HG02623 (cell line): ENCODE results near the gene DSTN.

Experiments used
- ATAC-seq: cut with Tn5 transposase; IDR thresholded peaks from one replicate; pipeline ENCODE4 v1.9.1; 2021; ENCODE audit warnings: moderate library complexity; ENCODE audit not compliant: unreplicated experiment

Gene DSTN

DNA sequence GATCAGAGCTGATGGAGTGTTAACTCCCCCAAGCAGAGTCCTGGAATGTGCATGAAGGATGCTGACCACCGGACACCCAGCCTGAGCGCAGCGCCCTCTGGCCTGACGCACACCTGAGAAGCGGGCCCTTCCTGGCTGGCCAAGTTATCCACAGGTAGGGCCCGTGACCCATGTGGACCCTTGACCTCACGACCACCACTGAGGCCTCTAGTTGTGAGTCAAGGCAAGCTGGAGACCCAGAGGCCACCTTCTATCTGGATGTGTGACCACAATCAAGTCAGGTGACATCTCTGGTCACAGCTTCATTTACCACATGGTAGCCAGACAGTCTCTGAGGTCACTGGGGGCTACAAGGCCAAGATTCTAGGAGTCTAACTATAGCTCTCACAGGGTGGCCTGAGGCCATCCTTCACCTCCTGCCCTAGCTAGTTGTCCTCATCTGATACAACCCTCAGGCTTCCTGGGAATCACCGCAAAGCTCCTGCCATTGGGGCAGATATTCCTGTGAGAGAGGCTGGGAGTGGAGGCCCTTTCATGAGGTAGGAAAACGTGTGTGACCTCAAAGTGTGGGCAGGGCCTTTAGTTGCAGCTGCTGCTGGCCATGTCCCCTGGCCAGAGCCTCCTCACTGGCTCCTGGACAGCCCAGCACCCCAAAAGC is 53.1 kb downstream of the DSTN start:
- ATAC-seq: no peak

DNA sequence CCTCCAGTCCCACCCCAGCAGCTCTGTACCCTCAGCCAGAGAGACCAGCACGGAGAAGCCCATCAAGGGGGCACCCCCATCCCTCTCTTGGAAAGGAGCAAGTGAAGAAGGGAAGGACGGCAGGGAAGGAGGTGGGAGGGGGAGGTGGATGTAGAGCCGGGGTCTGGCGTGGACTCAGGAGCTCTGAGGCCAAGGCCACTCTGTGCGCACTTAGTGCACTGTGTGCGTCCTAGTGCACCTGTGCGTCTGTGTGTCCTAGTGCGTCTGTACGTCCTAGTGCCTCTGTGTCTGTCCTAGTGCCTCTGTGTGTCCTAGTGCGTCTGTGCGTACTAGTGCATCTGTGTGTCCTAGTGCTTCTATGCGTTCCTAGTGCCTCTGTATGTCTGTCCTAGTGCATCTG is 54.2 kb downstream of the DSTN start:
- ATAC-seq: no peak

DNA sequence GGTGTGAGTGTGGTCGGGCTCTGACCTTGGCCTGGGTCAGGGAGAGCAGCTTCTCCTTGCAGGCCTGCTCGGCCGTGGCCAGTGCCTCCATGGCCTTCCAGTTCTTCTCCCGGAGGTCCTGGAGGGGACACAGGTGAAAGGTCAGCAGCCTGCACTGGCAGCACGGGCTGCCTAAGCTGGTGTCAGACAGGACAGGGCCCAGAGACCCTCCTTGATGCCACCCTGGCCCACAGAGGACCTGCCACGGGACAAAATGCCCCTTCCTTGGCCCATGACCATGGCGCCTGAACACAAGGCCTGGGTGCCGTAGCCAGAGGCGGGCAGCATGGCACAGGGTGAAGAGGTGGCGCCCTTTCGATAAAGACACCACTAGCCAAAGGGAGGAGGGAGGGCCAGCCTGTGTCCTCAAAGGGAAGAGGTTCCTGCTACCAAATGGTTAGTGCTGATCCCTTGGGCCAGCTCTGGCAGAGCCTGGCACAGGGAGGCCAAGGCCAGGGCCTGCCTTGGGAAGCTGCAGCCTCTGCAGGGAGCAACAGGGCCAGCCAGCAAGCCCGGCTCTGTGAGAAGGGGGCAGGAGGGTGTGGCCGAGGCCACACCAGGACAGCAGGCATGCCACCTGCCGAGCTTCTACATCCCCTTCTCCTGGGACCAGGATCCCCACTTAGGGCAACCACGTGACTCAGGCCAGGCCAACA is 54.8 kb downstream of the DSTN start:
- ATAC-seq: no peak

DNA sequence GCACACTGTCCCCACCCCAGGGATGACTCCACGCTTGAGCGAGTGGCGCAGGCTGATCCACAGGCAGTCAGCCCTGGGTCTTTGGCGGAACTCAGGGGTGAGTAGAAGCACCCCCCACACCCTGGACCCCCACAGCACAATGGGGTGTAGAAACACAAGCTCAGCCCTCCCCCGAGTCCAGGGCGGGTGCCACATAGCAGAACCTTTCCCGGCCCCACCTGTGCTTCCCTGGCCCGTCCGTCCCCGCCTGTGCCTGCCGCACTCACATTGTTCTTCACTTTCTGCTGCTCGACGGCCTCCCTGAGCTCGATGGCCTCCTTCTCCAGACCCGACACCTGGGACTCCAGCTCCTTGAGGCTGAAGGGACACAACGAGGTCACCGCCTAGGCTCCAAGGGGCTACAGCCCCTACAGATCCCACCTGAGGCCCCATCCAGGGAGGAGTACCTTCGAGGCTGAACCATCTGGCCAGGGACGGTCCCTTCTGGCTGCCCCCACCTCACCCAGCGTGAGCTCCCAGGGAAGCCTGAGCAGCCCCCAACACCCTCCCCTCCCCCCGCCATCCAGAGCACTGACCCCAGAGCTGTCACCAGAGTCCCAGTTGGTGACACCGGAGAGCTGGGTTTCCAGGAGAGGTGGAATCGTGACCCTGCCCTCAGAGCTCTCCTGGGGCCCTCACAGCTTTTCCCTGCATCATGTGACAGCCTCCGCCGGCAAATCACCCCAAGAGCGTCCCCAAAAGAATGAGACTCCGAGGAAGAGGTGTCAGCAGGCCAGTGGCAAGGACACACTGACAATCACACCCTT is 55.6 kb downstream of the DSTN start:
- ATAC-seq: no peak

DNA sequence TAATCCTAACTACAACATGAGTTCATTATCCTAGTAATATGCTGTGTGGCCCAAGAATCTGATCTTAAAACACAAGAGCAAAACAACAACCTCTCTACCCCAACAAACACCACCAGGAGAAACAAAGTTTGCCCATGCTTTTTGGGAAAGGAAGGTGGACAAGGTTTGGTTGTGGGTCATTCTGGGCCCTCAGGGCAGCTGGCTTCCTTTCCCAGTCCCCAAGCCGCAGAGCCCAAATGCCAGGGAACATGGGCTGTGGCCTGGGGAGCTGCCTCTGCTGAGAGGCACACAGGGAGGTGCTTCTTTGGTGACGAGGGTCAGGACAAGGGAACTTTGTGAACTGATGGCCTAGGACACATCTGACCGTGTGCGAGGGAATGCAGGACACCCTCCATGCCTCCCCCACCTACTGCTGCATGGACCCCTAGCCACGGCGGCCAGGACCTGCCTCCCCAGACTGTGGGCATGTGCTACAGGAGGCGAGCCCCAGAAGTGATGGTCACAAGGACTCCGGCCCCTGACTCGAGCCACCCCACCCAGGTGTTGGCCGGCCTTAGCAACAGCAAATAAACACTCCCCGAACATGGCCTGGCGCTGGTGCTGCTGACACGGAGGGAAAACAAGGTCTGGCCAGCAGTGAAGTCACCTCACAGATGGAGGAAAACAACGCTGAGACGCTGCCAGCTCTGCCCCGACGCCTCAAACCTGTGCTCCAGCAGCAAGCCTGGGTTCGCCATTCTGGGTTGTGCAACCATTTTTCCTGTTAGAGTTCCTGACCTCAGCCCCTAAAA is 56.5 kb downstream of the DSTN start:
- no peak for ATAC-seq

DNA sequence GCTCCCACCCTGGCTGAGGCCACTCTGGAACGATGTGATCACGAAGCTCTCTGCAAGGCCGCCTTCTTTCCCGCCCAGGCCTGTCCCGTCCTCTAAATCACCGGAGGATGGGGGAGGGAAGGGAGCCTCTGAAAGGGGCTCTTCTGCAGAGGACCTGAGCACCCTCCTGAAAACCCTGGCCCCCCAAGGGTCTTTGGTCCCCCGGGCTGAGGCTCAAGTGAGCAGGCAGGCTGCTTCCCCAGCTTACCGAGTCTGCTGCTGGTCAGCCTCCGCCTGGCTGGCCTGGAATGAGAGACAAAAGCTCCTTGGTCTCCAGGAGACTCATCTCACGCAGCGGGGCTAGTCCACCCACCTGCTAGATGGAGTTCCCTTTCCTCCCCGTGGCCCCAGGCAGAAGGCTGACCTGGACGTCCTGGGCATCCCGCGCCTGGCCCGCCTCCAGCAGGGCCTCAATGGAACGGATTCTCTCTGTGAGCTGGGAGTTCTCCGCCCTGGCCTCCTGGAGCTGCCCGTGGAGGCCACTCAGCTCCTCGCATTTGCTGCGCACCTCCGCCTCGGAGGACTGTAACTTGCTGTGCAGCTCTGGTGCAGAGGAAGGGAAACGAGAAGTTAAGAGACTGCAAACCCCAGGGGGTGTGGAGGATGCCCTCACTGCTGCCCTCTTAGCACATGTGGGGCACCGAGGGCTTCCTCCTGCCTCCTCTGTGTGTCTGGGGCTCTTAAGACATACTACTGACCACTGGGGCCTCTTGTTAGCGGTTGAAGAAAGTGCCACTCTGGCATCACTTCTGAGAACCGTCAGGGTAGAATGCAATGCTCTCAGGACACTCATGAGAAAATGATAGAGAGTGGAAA is 57.5 kb downstream of the DSTN start:
- ATAC-seq: no peak

DNA sequence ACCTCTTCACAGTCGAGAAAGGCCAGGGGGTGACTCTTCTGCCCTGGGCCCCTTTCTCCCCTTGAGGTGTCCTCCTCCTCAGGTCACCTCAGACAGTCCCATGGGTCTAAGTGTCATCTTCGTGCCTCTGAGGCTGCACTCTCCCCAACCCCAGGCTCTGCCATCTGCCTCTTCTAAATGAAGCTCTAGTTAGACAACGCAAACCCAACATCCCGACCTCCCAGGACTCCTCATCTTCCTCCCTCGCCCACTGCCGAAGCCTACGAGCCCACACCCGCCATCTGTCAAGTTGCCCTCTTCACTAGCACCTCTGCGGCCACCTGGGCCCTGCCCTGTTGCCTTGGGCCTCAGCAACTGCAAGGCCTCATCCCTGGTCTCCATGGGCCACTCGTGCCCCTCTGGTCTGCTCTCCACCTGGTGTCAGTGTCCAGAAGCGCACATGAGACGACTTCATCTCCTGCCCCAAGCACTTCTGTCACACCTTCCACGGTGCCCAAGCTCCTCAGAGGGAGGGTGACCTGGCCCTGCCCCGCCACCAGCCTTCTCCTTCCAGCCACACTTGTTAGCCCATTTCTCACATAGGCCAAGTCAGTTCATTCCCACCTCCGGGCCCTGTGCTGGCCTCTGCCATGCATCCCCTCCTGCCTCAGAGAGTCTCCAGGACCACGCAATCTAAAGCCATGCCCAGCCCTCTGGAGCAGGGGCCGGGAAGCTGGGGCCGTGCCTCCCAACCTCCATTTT is 58.4 kb downstream of the DSTN start:
- no peak for ATAC-seq

DNA sequence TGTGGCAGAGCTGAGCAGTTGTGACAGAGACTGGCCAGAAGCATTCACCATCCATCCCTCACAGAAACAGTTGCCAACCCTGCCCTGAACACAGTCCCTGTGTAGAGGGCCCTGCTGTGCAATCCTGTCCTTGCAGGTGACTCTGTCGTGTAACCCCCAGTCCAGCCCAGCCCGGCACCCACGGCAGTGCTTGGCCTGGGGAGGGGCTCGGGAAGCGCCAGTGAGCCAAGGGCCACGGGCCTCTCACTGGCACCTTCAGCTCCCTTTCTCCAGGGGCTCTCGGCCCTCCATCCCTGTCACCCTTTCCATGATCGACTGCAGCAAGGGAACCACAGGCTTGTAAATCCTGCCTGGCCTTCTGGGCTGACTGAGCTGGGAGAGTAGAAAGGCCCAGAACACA is 59.1 kb downstream of the DSTN start:
- no peak for ATAC-seq

DNA sequence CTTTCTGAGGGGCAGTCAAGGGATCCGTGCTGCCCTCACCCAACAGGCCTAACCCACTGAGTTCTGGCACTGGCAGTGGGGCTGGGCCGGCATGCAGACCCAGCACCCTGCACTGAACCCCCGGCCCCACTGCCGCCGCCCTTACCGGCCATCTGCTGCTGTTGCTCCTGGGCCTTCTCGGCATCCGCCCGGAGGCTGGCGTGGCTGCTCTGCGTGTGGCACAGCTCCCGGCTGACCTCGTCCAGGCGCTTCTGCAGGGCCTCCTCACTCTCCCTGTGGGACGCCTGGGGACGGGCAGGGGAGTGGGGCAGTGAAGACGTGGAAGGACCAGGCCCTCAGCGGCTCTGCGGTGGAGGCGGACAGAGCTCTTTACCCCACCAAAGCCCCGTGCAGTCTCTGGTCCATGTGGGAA is 59.8 kb downstream of the DSTN start:
- no peak for ATAC-seq

DNA sequence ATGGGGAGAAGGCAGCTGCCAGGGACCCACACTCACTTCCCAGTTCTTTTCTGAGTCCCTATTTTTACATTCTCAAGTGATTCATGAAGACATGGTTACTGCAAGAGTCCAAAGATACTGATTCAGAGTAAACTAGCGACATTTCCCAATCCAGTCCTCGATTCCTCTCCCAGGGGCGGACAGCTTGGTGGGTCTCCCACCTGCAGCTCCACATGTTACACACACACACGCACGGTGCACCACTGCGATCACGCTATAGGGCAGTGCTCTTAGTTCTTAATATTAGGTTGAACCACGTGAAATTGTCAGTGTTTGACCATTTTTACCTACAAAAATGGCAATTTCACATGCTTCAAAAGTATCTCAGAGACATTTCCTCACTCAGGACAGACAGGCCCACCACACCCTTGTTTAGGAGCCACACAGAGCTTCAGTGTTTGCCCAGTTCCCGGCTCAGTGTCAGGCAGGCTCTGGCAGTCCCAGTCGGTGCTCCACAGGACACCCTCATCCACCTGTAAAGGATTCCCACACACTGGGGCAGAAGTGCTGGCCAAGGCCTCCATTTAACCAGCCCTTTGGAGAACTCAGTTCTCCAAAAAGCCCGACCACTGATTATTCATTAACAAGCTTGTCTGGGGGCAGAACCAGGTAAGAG is 60.4 kb downstream of the DSTN start:
- ATAC-seq: no peak

DNA sequence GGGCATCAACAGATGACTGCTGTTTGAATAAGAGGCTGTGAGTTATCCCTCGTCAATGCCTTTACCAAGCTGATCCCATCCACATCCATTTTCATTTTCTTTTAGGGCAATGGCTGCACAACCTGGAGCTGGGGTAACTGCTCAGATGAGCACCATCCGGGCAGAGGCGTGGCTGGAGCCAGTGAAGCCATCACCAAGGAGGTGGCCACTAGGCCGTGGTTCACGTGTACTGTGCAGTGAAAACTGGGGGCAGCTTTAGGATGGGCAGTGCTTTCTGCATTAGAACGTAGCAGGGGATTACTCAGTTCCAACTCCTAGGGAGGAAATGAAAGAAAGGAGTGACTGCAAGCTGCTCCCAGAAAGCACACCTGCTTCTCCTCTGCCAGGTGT is 60.9 kb downstream of the DSTN start:
- ATAC-seq: no peak

DNA sequence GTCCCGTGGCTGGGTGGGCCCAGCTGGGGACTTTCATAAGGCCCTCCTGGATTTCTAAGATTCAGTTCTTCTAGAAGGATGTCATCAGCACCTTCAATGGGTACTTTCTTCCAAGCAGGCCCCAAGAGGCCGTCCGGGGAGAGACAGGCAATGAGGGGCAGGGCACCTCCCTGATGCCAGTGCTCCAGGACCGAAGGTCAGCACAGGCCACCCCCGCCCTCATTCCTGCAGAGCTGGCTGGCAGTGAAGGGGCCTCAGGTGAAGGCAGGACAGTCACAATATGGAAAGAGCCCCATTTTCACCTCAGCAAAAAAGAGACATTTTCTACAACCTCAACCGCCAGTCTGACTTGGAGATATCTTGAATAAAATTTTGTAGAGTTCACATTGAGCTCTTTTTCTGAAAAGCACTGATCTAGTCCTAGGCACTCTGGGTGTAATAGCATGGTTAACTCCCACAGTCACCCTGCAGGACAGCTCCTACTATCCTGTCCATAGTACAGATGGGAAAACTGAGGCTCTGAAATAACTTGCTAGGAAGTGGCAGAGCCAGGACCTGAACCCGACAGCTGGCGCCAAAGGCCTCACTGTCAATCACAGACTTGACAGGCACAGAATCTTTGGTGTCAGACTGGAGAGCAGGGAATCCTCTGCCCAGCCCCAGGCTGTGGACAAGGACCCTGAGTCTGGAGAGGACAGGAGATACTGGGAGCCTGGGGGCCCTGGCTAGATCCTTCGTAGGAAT is 61.9 kb downstream of the DSTN start:
- ATAC-seq: no peak

DNA sequence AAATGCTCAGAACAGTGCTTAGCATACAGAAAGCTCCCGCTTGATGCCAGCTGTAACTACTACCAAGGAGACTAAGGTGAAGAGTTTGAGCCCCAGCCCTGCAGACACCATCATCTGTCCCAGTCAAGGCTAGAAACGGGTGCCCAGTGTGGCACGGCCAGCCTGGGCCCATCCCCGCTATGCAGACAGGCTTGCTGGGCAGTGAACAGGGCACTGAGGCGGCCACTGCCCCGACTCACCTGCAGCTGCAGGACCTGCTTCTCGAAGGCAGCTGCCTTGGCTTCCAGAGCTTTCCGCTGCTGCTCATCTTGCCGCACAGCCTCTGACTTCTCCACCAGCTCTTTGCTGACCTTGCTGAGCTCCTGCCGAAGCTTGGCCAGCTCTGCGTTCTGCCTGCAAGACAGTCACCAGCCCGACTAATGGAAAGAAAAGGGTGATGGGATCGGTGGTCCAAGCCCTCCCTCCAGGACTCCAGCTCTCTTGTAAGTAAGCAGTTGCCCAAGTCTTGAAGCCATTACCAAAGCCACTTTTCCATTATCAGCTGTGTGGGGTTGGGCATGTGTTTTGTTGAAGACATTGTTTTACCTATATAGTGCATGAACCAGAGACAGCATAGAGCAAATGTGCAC is 63.5 kb downstream of the DSTN start:
- no peak for ATAC-seq

DNA sequence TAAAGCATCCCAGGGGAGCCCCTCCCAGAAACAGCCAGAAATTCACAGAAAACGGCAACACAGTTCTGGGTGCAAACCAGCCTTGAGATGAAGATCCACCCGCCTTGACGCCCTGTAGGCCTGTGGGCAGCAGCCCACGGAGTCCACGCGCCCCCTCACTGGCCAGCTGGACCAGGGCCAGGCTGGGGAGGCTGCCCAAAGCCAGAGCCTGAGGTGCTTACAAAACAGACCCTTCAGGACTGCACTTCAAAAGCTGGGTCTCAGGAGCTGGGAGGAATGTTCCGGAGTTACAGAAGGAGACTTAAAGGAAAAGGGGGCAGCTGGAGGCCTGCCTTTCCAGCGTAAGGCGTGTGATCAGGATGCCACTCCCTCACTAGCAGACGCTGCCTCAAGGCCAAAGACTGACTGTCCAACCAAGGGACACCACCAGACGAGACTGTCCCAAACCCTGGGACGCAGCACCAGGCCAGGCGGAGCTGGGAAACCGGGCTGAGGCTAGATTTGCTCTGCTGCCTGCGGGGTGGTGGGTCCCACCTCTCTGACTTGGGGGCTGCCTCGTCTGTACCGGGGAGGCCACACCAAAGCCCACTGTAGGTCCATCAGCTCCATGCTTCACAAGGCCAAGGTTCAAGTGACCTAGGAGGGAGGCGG is 64.1 kb downstream of the DSTN start:
- ATAC-seq: no peak

DNA sequence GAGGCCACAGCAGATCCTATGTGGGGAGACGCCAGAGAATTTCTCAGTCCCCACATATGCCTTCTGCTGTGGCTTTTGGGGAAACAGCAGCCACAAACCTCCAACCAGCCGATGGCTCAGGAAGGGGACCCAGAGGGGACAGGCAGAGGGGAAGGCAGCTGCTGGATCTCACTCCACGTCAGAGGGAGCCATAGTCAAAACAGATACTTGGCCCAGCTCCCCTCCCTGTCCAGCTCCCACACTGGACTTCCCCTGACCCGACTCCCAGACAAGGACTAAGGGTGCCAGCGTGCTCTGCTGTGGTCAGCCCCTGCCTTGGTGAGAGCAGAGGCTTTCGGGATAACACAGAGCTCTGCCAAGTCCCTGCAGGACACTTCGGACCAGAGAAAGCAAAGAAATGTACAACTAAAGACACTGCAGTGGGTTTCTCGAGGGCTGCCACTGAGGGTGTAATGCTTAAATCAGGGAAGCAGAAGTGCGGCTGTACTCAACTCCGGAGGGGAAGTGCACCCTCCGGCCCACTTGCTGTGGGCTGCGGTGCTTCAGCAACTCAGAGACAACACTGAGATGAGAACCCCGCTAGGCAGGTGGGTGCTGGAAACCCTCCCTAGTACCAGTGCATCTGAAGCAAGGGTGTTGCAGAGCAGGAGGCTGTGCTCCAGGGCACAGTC is 64.9 kb downstream of the DSTN start:
- ATAC-seq: no peak

DNA sequence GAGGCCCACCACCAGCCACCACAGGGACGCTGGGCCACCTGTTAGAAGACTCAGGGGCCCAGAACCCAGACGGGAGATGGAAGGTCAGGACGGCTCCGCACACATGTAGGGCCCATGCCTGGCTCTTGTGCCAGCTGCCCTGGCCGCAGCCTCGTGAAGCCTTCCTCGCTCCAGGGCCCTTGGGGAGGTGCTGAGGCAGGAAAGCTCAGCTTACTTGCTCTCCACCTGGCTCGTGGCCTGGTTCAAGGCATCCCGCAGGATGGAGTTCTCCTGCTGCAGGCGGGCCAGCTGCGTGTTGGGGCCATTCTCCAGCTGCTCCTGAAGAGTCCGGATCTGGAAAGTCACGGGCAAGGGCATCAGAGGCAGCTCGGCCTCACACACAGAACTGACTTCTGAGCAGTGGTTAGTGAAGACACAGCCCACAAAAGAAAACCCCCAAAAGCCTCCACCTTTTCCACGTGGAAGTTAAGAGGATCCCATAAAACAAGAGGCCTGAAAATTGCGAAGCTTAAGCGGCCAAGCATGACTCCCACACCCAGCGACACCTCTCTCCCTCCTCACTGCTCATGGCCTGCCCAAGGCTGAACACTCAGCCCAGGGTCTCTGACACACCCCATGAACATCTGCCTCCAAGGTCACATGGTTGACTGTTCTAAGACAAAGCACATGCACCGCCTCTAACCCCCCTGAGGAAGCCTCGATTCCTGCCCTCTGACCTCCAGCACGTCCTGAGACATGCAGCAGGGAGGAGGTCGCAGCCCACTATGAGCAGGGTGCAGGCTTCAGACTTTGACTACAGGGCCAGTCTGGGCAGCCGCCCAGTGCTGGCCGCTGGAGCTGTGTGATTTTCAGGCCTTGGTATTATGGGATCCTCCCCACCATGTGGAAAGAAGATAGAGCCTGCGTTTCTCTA is 65.7 kb downstream of the DSTN start:
- ATAC-seq: no peak
